OCI-LY7 (cell line): Measurements from ENCODE around the gene SLC44A5.
"Not testable (repeated sequence)": the region's sequence is repeated elsewhere in the genome, so short reads cannot be mapped to it uniquely, and the experiment has no call there.

Experiments used
- CTCF ChIP-seq: fragments of 200-600 bp; sonication (generic); conservative IDR thresholded peaks from 2 replicates; pipeline ENCODE4 v1.5.1; 2014; ENCODE audit warnings: mild to moderate bottlenecking, antibody characterized with exemption, low read length, moderate library complexity, mixed read lengths
- EZH2phosphoT487 ChIP-seq: fragments of 200-600 bp; sonication (generic); IDR thresholded peaks from 2 replicates; pipeline ENCODE4 v1.6.1; 2018; ENCODE audit warnings: low read depth, borderline replicate concordance, mild to moderate bottlenecking, mixed run types, antibody characterized with exemption, low read length, moderate library complexity, mixed read lengths

- TF ChIP-seq EZH2phosphoT487, CTCF: not testable (repeated sequence)
Measured at GRCh38 chr1:75476486-75476885, 134.4 kb downstream of the SLC44A5 start.
